AG20443 (cell line): ENCODE data around the gene VSIR.

Experiments
- DNase-seq: peaks from one replicate; pipeline ENCODE4 v3.0.0; 2012; ENCODE audit warnings: low spot score, mixed read lengths

VSIR gene

GRCh38 chr10:71713135-71714030, 59.9 kb downstream of the VSIR start:
- DNase-seq: peak; percentile 97

GRCh38 chr10:71712572-71713134, 60.7 kb downstream of the VSIR start:
- DNase-seq: no peak

GRCh38 chr10:71712170-71712569, 61.1 kb downstream of the VSIR start:
- DNase-seq: no peak

GRCh38 chr10:71711052-71711623, 62.2 kb downstream of the VSIR start:
- DNase-seq: no peak

- DNase-seq: no peak
Observed at GRCh38 chr10:71710519-71710918, 62.8 kb downstream of the VSIR start.

- DNase-seq: no peak
Observed at GRCh38 chr10:71708897-71709882, 64.1 kb downstream of the VSIR start.

- peak; percentile 68 for DNase-seq
Observed at GRCh38 chr10:71708301-71708703, 65.0 kb downstream of the VSIR start.

GRCh38 chr10:71707240-71707789, 66.0 kb downstream of the VSIR start:
- no peak for DNase-seq

- no peak for DNase-seq
Observed at GRCh38 chr10:71706216-71707121, 66.9 kb downstream of the VSIR start.

- no peak for DNase-seq
Observed at GRCh38 chr10:71705582-71705981, 67.7 kb downstream of the VSIR start.

GRCh38 chr10:71704816-71705215, 68.5 kb downstream of the VSIR start:
- DNase-seq: no peak

- DNase-seq: no peak
Observed at GRCh38 chr10:71703577-71703976, 69.7 kb downstream of the VSIR start.

GRCh38 chr10:71701496-71702132, 71.7 kb downstream of the VSIR start:
- DNase-seq: no peak

GRCh38 chr10:71700731-71701368, 72.5 kb downstream of the VSIR start:
- no peak for DNase-seq

- DNase-seq: no peak
Observed at GRCh38 chr10:71698737-71699136, 74.6 kb downstream of the VSIR start.

- DNase-seq: no peak
Observed at GRCh38 chr10:71697938-71698709, 75.2 kb downstream of the VSIR start.
